SK-N-SH treated with all-trans-retinoic acid at 6 μM for 48 hours (cell line): ENCODE results near the gene LEMD3.

Experiments
- ESRRG ChIP-seq: fragments of 250-450 bp; sonication (Bioruptor Pico); IDR thresholded peaks from 2 replicates; pipeline ENCODE4 v1.6.1; 2021; ENCODE audit warnings: mild to moderate bottlenecking
- RARB ChIP-seq: fragments of 250-450 bp; sonication (Bioruptor Pico); IDR thresholded peaks from 2 replicates; pipeline ENCODE4 v1.8.0; 2021; ENCODE audit warnings: mild to moderate bottlenecking, moderate library complexity
- SNAI2 ChIP-seq: fragments of 250-450 bp; sonication (Bioruptor Pico); IDR thresholded peaks from 2 replicates; pipeline ENCODE4 v1.5.0; 2020; ENCODE audit warnings: mild to moderate bottlenecking, moderate library complexity
- TOX ChIP-seq: fragments of 250-450 bp; sonication (Bioruptor Pico); IDR thresholded peaks from 2 replicates; pipeline ENCODE4 v1.8.0; 2021; ENCODE audit warnings: mild to moderate bottlenecking, moderate library complexity, borderline replicate concordance
- ZNF70 ChIP-seq: fragments of 450-650 bp; formaldehyde crosslinking; IDR thresholded peaks from 2 replicates; pipeline ENCODE4 v1.5.0; 2020; ENCODE audit warnings: mild to moderate bottlenecking, moderate library complexity
- TF ChIP-seq, protein P1 (sequence below): fragments of 250-450 bp; sonication (Bioruptor Pico); IDR thresholded peaks from 2 replicates; pipeline ENCODE4 v1.8.0; 2021; ENCODE audit warnings: low read depth, mild to moderate bottlenecking, moderate library complexity, borderline replicate concordance
- TF ChIP-seq, protein P2 (sequence below): fragments of 250-450 bp; sonication (Bioruptor Pico); IDR thresholded peaks from 2 replicates; pipeline ENCODE4 v1.8.0; 2020; ENCODE audit warnings: mild to moderate bottlenecking, moderate library complexity, borderline replicate concordance

GRCh38 chr12:65170209-65170881 is 962 bp downstream of the LEMD3 start:
- TF ChIP-seq, protein P1, sequence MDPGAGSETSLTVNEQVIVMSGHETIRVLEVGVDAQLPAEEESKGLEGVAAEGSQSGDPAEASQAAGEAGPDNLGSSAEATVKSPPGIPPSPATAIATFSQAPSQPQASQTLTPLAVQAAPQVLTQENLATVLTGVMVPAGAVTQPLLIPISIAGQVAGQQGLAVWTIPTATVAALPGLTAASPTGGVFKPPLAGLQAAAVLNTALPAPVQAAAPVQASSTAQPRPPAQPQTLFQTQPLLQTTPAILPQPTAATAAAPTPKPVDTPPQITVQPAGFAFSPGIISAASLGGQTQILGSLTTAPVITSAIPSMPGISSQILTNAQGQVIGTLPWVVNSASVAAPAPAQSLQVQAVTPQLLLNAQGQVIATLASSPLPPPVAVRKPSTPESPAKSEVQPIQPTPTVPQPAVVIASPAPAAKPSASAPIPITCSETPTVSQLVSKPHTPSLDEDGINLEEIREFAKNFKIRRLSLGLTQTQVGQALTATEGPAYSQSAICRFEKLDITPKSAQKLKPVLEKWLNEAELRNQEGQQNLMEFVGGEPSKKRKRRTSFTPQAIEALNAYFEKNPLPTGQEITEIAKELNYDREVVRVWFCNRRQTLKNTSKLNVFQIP: no peak
- TF ChIP-seq RARB (CRISPR knock-in tag) (no peak), SNAI2 (CRISPR knock-in tag) (no peak), TOX (CRISPR knock-in tag) (no peak), ZNF70 (CRISPR knock-in tag) (no peak), ESRRG (CRISPR knock-in tag) (no peak)
- TF ChIP-seq, protein P2, sequence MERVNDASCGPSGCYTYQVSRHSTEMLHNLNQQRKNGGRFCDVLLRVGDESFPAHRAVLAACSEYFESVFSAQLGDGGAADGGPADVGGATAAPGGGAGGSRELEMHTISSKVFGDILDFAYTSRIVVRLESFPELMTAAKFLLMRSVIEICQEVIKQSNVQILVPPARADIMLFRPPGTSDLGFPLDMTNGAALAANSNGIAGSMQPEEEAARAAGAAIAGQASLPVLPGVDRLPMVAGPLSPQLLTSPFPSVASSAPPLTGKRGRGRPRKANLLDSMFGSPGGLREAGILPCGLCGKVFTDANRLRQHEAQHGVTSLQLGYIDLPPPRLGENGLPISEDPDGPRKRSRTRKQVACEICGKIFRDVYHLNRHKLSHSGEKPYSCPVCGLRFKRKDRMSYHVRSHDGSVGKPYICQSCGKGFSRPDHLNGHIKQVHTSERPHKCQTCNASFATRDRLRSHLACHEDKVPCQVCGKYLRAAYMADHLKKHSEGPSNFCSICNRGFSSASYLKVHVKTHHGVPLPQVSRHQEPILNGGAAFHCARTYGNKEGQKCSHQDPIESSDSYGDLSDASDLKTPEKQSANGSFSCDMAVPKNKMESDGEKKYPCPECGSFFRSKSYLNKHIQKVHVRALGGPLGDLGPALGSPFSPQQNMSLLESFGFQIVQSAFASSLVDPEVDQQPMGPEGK (CRISPR knock-in tag): no peak
